PFSK-1 (cell line): ENCODE measurements around the gene HJURP.

Experiments used
- FOXP2 ChIP-seq: optimal IDR thresholded peaks from 2 replicates; pipeline ENCODE3; 2011; ENCODE audit warnings: borderline replicate concordance, control low read depth, inconsistent platforms; ENCODE audit not compliant: insufficient read depth; ENCODE audit errors: extremely low read length, extremely low read depth
- POLR2AphosphoS5 ChIP-seq: IDR thresholded peaks from 2 replicates; pipeline ENCODE4 v1.6.1; 2012; ENCODE audit warnings: low read depth, mild to moderate bottlenecking, control low read depth, low read length, moderate library complexity
- REST ChIP-seq, 2 experiments: IDR thresholded peaks; 2 replicates each; pipeline versions ENCODE4 v1.6.1 to v1.8.0; 2011 to 2012; ENCODE audit warnings: low read depth in 2 of 2, low read length in 2 of 2, control low read depth in 1 of 2, inconsistent platforms in 1 of 2, mild to moderate bottlenecking in 1 of 2, moderate library complexity in 1 of 2; ENCODE audit not compliant: insufficient read depth in 1 of 2

- TF ChIP-seq POLR2AphosphoS5 (no peak), REST (IDR thresholded peaks at IDR 0.05; ENCODE audit: insufficient read depth in 1 of 2, low read depth in 2 of 2, low read length in 2 of 2) (no peak), FOXP2 (no peak)
These were observed 13.8 kb downstream of the HJURP start for GRCh38 chr2:233840520-233840919.
